Mesenteric fat pad (tissue), 1 donor: Measurements from ENCODE around the gene PHACTR4. TPM values are rescaled to one million over a fixed set of nuclear protein-coding genes. Genes with fewer than 3 reads are reported as not detected.
"Not testable (repeated sequence)": the region's sequence is repeated elsewhere in the genome, so short reads cannot be mapped to it uniquely, and the experiment has no call there.

ENCODE experiments used
- DNase-seq: peaks from one replicate; pipeline ENCODE4 v3.0.0-alpha.2; 2020; ENCODE audit warnings: low spot score
- long read RNA-seq: library from polyadenylated mRNA; unstranded; transcript quantifications from one replicate; pipeline ENCODE4 v2.0.0, GENCODE V29; 2020
- total RNA-seq: library from RNA; stranded (reverse); fragmentation: NEBNext Ultra II Directional; extraction: Animal tissue kit (Norgen Biotek cat#: 25700); gene quantifications from one replicate; pipeline ENCODE4 v1.2.1, GENCODE V29; 2021
- donor health status: DM: yes; HTN: yes; CAD: no.

The PHACTR4 gene
- 23.8 TPM for total RNA-seq
- long read RNA-seq, partial matches to known transcripts = 5 of 14 reads
- long read RNA-seq, other reads (novel, unspliced or antisense) = 6 of 14 reads

GRCh38 chr1:28369371-28370238 lies at the start of gene PHACTR4:
TSS of gene PHACTR4 (plus strand) at chr1:28369740. CDS start at chr1:28407448, 37,708 bp downstream.
- DNase-seq = peak; percentile 95

- DNase-seq = no peak
These were observed 47.3 kb upstream of the PHACTR4 start for GRCh38 chr1:28322194-28322593.

GRCh38 chr1:28323720-28324119 lies 45.8 kb upstream of the PHACTR4 start:
- DNase-seq = no peak

GRCh38 chr1:28326515-28326914 lies 43.0 kb upstream of the PHACTR4 start:
- DNase-seq = no peak

- no peak for DNase-seq
These were observed 42.6 kb upstream of the PHACTR4 start for GRCh38 chr1:28326984-28327383.

- DNase-seq = not testable (repeated sequence)
These were observed 42.1 kb upstream of the PHACTR4 start for GRCh38 chr1:28327431-28327830.

GRCh38 chr1:28328228-28328648 lies 41.3 kb upstream of the PHACTR4 start:
- DNase-seq = no peak

- no peak for DNase-seq
These were observed 40.0 kb upstream of the PHACTR4 start for GRCh38 chr1:28329395-28330153.

- no peak for DNase-seq
These were observed 30.6 kb upstream of the PHACTR4 start for GRCh38 chr1:28338897-28339296.

- DNase-seq = no peak
These were observed 30.0 kb upstream of the PHACTR4 start for GRCh38 chr1:28339551-28339950.

GRCh38 chr1:28340221-28340974 lies 29.1 kb upstream of the PHACTR4 start:
- no peak for DNase-seq

- no peak for DNase-seq
These were observed 27.9 kb upstream of the PHACTR4 start for GRCh38 chr1:28341591-28341990.

GRCh38 chr1:28343405-28343804 lies 26.1 kb upstream of the PHACTR4 start:
- DNase-seq = no peak

GRCh38 chr1:28353248-28353810 lies 16.2 kb upstream of the PHACTR4 start:
- not testable (repeated sequence) for DNase-seq

GRCh38 chr1:28354121-28354520 lies 15.4 kb upstream of the PHACTR4 start:
- DNase-seq = no peak

- no peak for DNase-seq
These were observed 10.8 kb upstream of the PHACTR4 start for GRCh38 chr1:28358716-28359115.

GRCh38 chr1:28359592-28360239 lies 9.8 kb upstream of the PHACTR4 start:
- DNase-seq = no peak

GRCh38 chr1:28364888-28365287 lies 4.7 kb upstream of the PHACTR4 start:
- DNase-seq = no peak

- DNase-seq = no peak
These were observed 3.7 kb upstream of the PHACTR4 start for GRCh38 chr1:28365864-28366263.

GRCh38 chr1:28368608-28369007 lies 932 bp upstream of the PHACTR4 start:
- not testable (repeated sequence) for DNase-seq
